Parathyroid adenoma (tissue), 2 donors: Measurements from ENCODE around the gene TMCC1.
"Not testable (repeated sequence)": the region's sequence is repeated elsewhere in the genome, so short reads cannot be mapped to it uniquely, and the experiment has no call there.

ENCODE experiments used
- H2AFZ ChIP-seq: fragments of 300-600 bp; sonication (generic); one replicate; pipeline ENCODE4 v1.7.0; 2017; ENCODE audit warnings: antibody characterized with exemption, mild to moderate bottlenecking
- H3K27ac ChIP-seq: fragments of 300-600 bp; sonication (generic); one replicate; pipeline ENCODE4 v1.7.0; 2017
- H3K27me3 ChIP-seq: fragments of 300-600 bp; sonication (generic); one replicate; pipeline ENCODE4 v1.7.0; 2017; ENCODE audit warnings: low read length; ENCODE audit not compliant: control insufficient read depth, insufficient read depth
- H3K36me3 ChIP-seq: fragments of 300-600 bp; sonication (generic); one replicate; pipeline ENCODE4 v1.7.0; 2017; ENCODE audit warnings: low read length; ENCODE audit not compliant: control insufficient read depth, insufficient read depth
- H3K4me1 ChIP-seq: fragments of 300-600 bp; sonication (generic); one replicate; pipeline ENCODE4 v1.7.0; 2017; ENCODE audit warnings: control low read depth
- H3K4me2 ChIP-seq: fragments of 300-600 bp; sonication (generic); one replicate; pipeline ENCODE4 v1.7.0; 2017; ENCODE audit warnings: low read length
- H3K4me3 ChIP-seq: fragments of 300-600 bp; sonication (generic); one replicate; pipeline ENCODE4 v1.7.0; 2017; ENCODE audit warnings: low read depth, low read length
- H3K79me2 ChIP-seq: fragments of 300-600 bp; sonication (generic); one replicate; pipeline ENCODE4 v1.7.0; 2017; ENCODE audit warnings: control low read depth
- H3K9ac ChIP-seq: fragments of 300-600 bp; sonication (generic); one replicate; pipeline ENCODE4 v1.7.0; 2017; ENCODE audit warnings: mild to moderate bottlenecking
- H3K9me3 ChIP-seq: fragments of 300-600 bp; sonication (generic); one replicate; pipeline ENCODE4 v1.7.0; 2017; ENCODE audit warnings: low read length; ENCODE audit not compliant: control insufficient read depth
- CTCF ChIP-seq: fragments of 300-600 bp; sonication (generic); IDR thresholded peaks from one replicate; pipeline ENCODE4 v1.7.0; 2017; ENCODE audit warnings: antibody characterized with exemption, mild to moderate bottlenecking
- donor health status: primary hyperparathyroidism.

The TMCC1 gene

GRCh38 chr3:129758306-129758705 is 135.2 kb downstream of the TMCC1 start:
- peaks cover 2% of the 10 kb centered on the region for H3K4me1 ChIP-seq
- no peak overlapping the region for H3K4me3 ChIP-seq
- no peaks in the 10 kb centered on the region for H3K27me3 ChIP-seq
- no peaks in the 10 kb centered on the region for H3K36me3 ChIP-seq
- no peak overlapping the region for H3K4me2 ChIP-seq
- no peak overlapping the region for H2AFZ ChIP-seq
- TF ChIP-seq CTCF, result no peak
- no peaks in the 10 kb centered on the region for H3K9me3 ChIP-seq
- H3K27ac ChIP-seq, result no peak overlapping the region
- no peak overlapping the region for H3K9ac ChIP-seq
- H3K79me2 ChIP-seq, result peaks cover 13% of the 10 kb centered on the region

GRCh38 chr3:129756871-129757270 is 136.6 kb downstream of the TMCC1 start:
- Histone ChIP-seq H3K36me3 (no peaks in the 10 kb centered on the region), H3K4me2 (no peak overlapping the region), H3K79me2 (peaks cover 9% of the 10 kb centered on the region), H3K4me1 (peaks cover 2% of the 10 kb centered on the region), H2AFZ (no peak overlapping the region), H3K27ac (no peak overlapping the region), H3K9me3 (no peaks in the 10 kb centered on the region), H3K27me3 (no peaks in the 10 kb centered on the region), H3K9ac (no peak overlapping the region), H3K4me3 (no peak overlapping the region)
- no peak for TF ChIP-seq CTCF

DNA sequence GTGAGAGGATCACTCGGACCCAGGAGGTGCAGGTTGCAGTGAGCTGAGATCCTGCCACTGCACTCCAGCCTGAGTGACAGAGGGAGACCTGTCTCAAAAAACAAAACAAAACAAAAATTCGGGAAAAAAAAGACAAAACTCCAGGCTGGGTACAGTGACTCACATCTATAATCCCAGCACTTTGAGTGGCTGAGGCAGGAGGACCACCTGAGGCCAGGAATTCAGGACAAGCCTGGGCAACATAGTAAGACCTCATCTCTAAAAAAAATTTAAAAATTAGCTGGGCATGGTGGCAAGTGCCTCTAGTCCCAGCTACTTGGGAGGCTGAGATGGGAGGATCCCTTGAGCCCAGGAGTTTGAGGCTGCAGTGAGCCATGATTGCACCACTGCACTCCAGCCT is 142.4 kb downstream of the TMCC1 start:
- H3K4me2 ChIP-seq, H3K9me3 ChIP-seq, H3K36me3 ChIP-seq, H3K9ac ChIP-seq, H3K27me3 ChIP-seq, H3K27ac ChIP-seq, H2AFZ ChIP-seq, H3K4me1 ChIP-seq, H3K4me3 ChIP-seq: not testable (repeated sequence)
- peaks cover 15% of the 10 kb centered on the region for H3K79me2 ChIP-seq

DNA sequence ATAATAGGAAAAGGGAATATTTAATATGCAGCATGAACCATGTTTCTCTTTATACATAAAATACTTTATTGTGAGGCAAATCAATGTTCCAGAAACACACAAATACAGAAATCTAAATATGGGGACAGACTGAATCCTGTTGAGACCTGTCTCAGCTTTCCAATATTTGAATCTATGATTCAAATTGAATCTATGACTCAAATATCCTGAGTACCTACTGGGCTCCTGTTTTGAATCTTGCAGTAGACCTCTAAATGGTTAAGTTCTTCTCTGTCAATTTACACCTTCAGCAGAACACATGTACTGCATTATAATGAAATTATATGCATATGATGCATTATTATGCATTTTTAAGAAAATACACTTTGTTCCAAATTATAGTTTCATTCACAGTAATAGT is 143.8 kb downstream of the TMCC1 start:
- peaks cover 12% of the 10 kb centered on the region for H3K79me2 ChIP-seq
- no peak overlapping the region for H2AFZ ChIP-seq
- TF ChIP-seq CTCF, result no peak
- H3K27ac ChIP-seq, result no peak overlapping the region
- no peak overlapping the region for H3K9ac ChIP-seq
- H3K4me3 ChIP-seq, result no peak overlapping the region
- H3K4me1 ChIP-seq, result peaks cover 3% of the 10 kb centered on the region
- no peaks in the 10 kb centered on the region for H3K27me3 ChIP-seq
- H3K9me3 ChIP-seq, result no peaks in the 10 kb centered on the region
- no peaks in the 10 kb centered on the region for H3K36me3 ChIP-seq
- H3K4me2 ChIP-seq, result no peak overlapping the region

GRCh38 chr3:129747992-129748391 is 145.5 kb downstream of the TMCC1 start:
- Histone ChIP-seq H3K27ac (no peak overlapping the region), H3K4me3 (no peak overlapping the region), H3K36me3 (no peaks in the 10 kb centered on the region), H3K4me2 (no peak overlapping the region), H3K9me3 (no peaks in the 10 kb centered on the region), H3K4me1 (peaks cover 3% of the 10 kb centered on the region), H3K9ac (no peak overlapping the region), H3K27me3 (no peaks in the 10 kb centered on the region), H3K79me2 (peaks cover 12% of the 10 kb centered on the region), H2AFZ (no peak overlapping the region)
- no peak for TF ChIP-seq CTCF
